IMR-90 (cell line): ENCODE measurements around the gene FNIP2.

Experiments used
- CEBPB ChIP-seq: IDR thresholded peaks from 2 replicates; pipeline ENCODE4 v1.6.1; 2012; ENCODE audit warnings: low read depth, low read length, improper control_type of control experiment
- MAFK ChIP-seq: IDR thresholded peaks from 2 replicates; pipeline ENCODE4 v1.6.1; 2012; ENCODE audit warnings: low read depth, low read length, improper control_type of control experiment
- MXI1 ChIP-seq: IDR thresholded peaks from 2 replicates; pipeline ENCODE4 v1.6.1; 2012; ENCODE audit warnings: low read depth, mild to moderate bottlenecking, low read length, moderate library complexity, borderline replicate concordance
- POLR2A ChIP-seq: IDR thresholded peaks from 2 replicates; pipeline ENCODE4 v1.6.1; 2012; ENCODE audit warnings: mild to moderate bottlenecking, low read depth, low read length
- RFX5 ChIP-seq: IDR thresholded peaks from 2 replicates; pipeline ENCODE4 v1.8.0; 2012; ENCODE audit warnings: low read depth, mild to moderate bottlenecking, low read length, moderate library complexity
- TF ChIP-seq, protein P1 (sequence below): conservative IDR thresholded peaks from 2 replicates; pipeline ENCODE4 v1.5.1; 2012; ENCODE audit warnings: mild to moderate bottlenecking, low read depth, low read length, improper control_type of control experiment

DNA sequence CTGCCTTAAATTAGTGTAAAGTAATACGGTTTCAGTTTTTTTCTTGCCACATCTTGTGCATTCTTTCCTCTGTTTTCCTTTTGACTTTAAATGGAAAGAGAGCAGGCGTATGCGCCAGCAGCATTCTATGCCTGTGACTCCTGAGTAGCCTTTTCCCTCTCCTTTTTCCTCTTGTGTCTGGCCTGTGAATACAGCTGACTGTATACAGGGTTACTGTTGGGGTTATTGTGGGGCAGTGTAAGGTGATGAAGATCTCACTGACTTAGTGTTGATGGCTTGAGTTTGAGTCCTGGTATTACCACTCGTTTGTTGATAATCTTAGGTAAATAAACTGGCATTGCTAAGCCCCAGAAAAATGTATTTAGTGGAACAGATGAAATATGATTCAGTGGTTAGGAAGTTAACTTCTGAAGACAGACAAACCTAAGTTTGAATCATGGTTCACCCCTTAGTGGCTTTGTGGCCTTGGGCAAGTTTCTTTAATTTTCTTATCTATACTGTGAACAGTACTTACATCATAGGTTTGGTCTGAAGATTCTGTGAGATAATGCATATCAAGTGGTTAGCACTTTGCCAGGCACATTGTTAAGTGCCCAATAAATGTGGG, 105.1 kb downstream of the FNIP2 start:
- TF ChIP-seq, protein P1, sequence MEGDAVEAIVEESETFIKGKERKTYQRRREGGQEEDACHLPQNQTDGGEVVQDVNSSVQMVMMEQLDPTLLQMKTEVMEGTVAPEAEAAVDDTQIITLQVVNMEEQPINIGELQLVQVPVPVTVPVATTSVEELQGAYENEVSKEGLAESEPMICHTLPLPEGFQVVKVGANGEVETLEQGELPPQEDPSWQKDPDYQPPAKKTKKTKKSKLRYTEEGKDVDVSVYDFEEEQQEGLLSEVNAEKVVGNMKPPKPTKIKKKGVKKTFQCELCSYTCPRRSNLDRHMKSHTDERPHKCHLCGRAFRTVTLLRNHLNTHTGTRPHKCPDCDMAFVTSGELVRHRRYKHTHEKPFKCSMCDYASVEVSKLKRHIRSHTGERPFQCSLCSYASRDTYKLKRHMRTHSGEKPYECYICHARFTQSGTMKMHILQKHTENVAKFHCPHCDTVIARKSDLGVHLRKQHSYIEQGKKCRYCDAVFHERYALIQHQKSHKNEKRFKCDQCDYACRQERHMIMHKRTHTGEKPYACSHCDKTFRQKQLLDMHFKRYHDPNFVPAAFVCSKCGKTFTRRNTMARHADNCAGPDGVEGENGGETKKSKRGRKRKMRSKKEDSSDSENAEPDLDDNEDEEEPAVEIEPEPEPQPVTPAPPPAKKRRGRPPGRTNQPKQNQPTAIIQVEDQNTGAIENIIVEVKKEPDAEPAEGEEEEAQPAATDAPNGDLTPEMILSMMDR, result no peak
- no peak for TF ChIP-seq POLR2A
- peak; percentile 62 for TF ChIP-seq CEBPB
- no peak for TF ChIP-seq MXI1
- peak; percentile 18; the same call in 1 of the 2 replicates for TF ChIP-seq MAFK
- TF ChIP-seq RFX5, result no peak
